HepG2 (cell line): ENCODE results near the gene KDM1B. TPM values are rescaled to one million over a fixed set of nuclear protein-coding genes. Genes with fewer than 3 reads are reported as not detected.

ENCODE experiments used
- ARNTL ChIP-seq: sonication (generic); formaldehyde crosslinking; IDR thresholded peaks from 2 replicates; pipeline ENCODE4 v1.4.0; 2020; ENCODE audit warnings: mild to moderate bottlenecking, missing genetic modification reagents
- CHCHD3 ChIP-seq: sonication (generic); formaldehyde crosslinking; IDR thresholded peaks from 2 replicates; pipeline ENCODE4 v1.8.0; 2022; ENCODE audit warnings: mild to moderate bottlenecking, missing genetic modification reagents, moderate library complexity
- EEA1 ChIP-seq: sonication (generic); formaldehyde crosslinking; IDR thresholded peaks from 2 replicates; pipeline ENCODE4 v1.5.1; 2020; ENCODE audit warnings: mild to moderate bottlenecking, missing genetic modification reagents, borderline replicate concordance
- HBP1 ChIP-seq: IDR thresholded peaks from 2 replicates; pipeline ENCODE4 v1.6.1; 2016; ENCODE audit warnings: low read depth, control low read depth
- NONO ChIP-seq, 2 experiments: fragments of 450-650 bp in 1 of 2; sonication (generic) in 1 of 2; formaldehyde crosslinking in 1 of 2; IDR thresholded peaks in 1 of 2; conservative IDR thresholded peaks in 1 of 2; 2 replicates each; pipeline versions ENCODE4 v1.6.1 to v1.8.0; 2017 to 2022; ENCODE audit warnings: mild to moderate bottlenecking in 1 of 2, missing genetic modification reagents in 1 of 2, moderate library complexity in 1 of 2
- PITX1 ChIP-seq: sonication (generic); formaldehyde crosslinking; IDR thresholded peaks from 2 replicates; pipeline ENCODE4 v1.5.1; 2020; ENCODE audit warnings: mild to moderate bottlenecking, missing genetic modification reagents
- RNF2 ChIP-seq: fragments of 450-650 bp; conservative IDR thresholded peaks from 2 replicates; pipeline ENCODE4 v1.6.1; 2016; ENCODE audit warnings: low read depth
- SALL2 ChIP-seq: sonication (generic); formaldehyde crosslinking; IDR thresholded peaks from 2 replicates; pipeline ENCODE4 v1.8.1; 2023; ENCODE audit warnings: mild to moderate bottlenecking, missing genetic modification reagents, inconsistent platforms
- TEF ChIP-seq: sonication (generic); formaldehyde crosslinking; IDR thresholded peaks from 2 replicates; pipeline ENCODE4 v1.5.0; 2020; ENCODE audit warnings: missing genetic modification reagents
- ZBTB38 ChIP-seq: sonication (generic); formaldehyde crosslinking; IDR thresholded peaks from 2 replicates; pipeline ENCODE4 v1.5.1; 2020; ENCODE audit warnings: mild to moderate bottlenecking, missing genetic modification reagents
- ZBTB8A ChIP-seq: sonication (generic); formaldehyde crosslinking; IDR thresholded peaks from 2 replicates; pipeline ENCODE4 v1.4.0; 2020; ENCODE audit warnings: mild to moderate bottlenecking, low read depth, missing genetic modification reagents, borderline replicate concordance
- ZFP90 ChIP-seq: sonication (generic); formaldehyde crosslinking; IDR thresholded peaks from 2 replicates; pipeline ENCODE4 v1.8.0; 2022; ENCODE audit warnings: missing genetic modification reagents, mild to moderate bottlenecking, inconsistent platforms, borderline replicate concordance
- ZNF12 ChIP-seq: sonication (generic); formaldehyde crosslinking; IDR thresholded peaks from 2 replicates; pipeline ENCODE4 v1.5.0; 2020; ENCODE audit warnings: missing genetic modification reagents
- ZNF230 ChIP-seq: sonication (generic); formaldehyde crosslinking; IDR thresholded peaks from 2 replicates; pipeline ENCODE4 v1.4.0; 2020; ENCODE audit warnings: mild to moderate bottlenecking, missing genetic modification reagents
- ZNF263 ChIP-seq: sonication (generic); formaldehyde crosslinking; IDR thresholded peaks from 2 replicates; pipeline ENCODE4 v1.4.0; 2020; ENCODE audit warnings: missing genetic modification reagents
- ZNF335 ChIP-seq: sonication (generic); formaldehyde crosslinking; IDR thresholded peaks from 2 replicates; pipeline ENCODE4 v1.4.0; 2020; ENCODE audit warnings: missing genetic modification reagents
- ZNF510 ChIP-seq: sonication (generic); formaldehyde crosslinking; IDR thresholded peaks from 2 replicates; pipeline ENCODE4 v1.4.0; 2020; ENCODE audit warnings: low read depth, mild to moderate bottlenecking, missing genetic modification reagents
- ZNF512 ChIP-seq: sonication (generic); formaldehyde crosslinking; IDR thresholded peaks from 2 replicates; pipeline ENCODE4 v1.4.0; 2020; ENCODE audit warnings: mild to moderate bottlenecking, missing genetic modification reagents
- polyA plus RNA-seq, 8 experiments: library from polyadenylated mRNA; depleted of rRNA in 3 of 8; stranded (reverse) in 7 of 8; unstranded in 1 of 8; fragments of >200 nt; fragmentation: Illumina TruSeq in 4 of 8; extraction: Trizol in 4 of 8; gene quantifications; 2 replicates each; pipeline versions ENCODE4 v1.2.1 to v1.2.3, GENCODE V29; 2011 to 2016; ENCODE audit warnings: low read depth in 4 of 8, missing spikeins in 1 of 8, mixed read lengths in 1 of 8; ENCODE audit not compliant: insufficient read depth in 1 of 8
- total RNA-seq, 5 experiments: library from RNA; depleted of rRNA; stranded (reverse); fragments of >200 nt; fragmentation: Illumina TruSeq; extraction: Trizol; gene quantifications; 2 replicates each; pipeline ENCODE4 v1.2.3, GENCODE V29; 2016; ENCODE audit warnings: low read depth in 1 of 5
- TF ChIP-seq, protein P1 (sequence below): sonication (generic); formaldehyde crosslinking; IDR thresholded peaks from 2 replicates; pipeline ENCODE4 v1.5.0; 2020; ENCODE audit warnings: missing genetic modification reagents
- TF ChIP-seq, protein P2 (sequence below): sonication (generic); IDR thresholded peaks from 2 replicates; pipeline ENCODE4 v1.6.1; 2016; ENCODE audit warnings: low read depth, borderline replicate concordance
- TF ChIP-seq, protein P3 (sequence below): sonication (generic); formaldehyde crosslinking; IDR thresholded peaks from 2 replicates; pipeline ENCODE4 v1.5.0; 2020; ENCODE audit warnings: missing genetic modification reagents

KDM1B gene
- total and polyA plus RNA-seq, 2 of the 13 experiments (the other 11 are each of a cell fraction or from before 2014, with no cell fraction given), result 9.8 to 13.2 TPM

DNA sequence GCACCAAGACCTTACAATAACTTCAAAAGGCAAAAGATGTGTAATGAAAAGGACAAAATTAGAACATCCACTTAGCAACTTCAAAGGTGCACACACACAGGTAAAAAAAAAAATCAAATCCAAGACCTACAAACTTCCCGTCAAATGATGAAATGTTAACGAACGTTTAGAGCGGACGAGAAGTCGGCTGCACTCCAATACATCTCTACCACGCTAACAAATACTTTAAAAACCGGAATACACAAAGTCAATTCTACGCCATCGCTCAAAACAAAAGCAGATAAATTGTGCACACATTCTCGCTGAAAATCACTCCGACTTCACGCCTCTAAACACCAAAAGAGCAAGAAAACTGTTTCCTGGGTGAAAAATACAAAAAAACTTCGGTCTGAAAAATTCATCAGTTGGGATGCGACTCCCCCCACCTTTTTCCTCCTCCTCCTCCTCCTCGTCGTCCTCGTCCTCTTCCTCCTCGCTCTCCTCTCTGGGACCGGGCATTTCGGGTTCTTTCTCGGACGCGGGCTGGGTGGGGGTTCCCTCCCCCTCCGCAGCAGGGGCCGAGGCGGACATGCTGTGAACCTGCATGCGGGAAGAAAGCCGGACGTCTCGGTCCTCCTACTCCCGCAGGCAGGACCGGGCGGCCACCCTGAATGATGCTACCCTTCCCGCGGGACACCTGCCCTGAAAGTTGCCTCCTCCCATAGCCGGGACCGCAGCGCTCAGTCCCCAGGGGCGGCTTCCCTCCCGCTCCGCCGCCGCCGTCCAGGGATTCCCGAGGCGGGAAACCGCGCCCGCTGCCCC is 108.4 kb downstream of the KDM1B start (continued):
- 0 out of 2 replicates have a peak, but pooled peaks have one; percentile 24 for TF ChIP-seq RNF2
- 0 out of 2 replicates have a peak, but pooled peaks have one; percentile 30 for TF ChIP-seq ZBTB8A (CRISPR knock-in tag)
- peak; percentile 87; the same call in 1 of the 2 replicates for TF ChIP-seq ZNF263 (CRISPR knock-in tag)
- 0 out of 2 replicates have a peak, but pooled peaks have one; percentile 25 for TF ChIP-seq ZNF335
- TF ChIP-seq TEF (CRISPR knock-in tag), result 0 out of 2 replicates have a peak, but pooled peaks have one; percentile 10
- 0 out of 2 replicates have a peak, but pooled peaks have one; percentile 34 for TF ChIP-seq PITX1 (CRISPR knock-in tag)
- TF ChIP-seq, protein P1, sequence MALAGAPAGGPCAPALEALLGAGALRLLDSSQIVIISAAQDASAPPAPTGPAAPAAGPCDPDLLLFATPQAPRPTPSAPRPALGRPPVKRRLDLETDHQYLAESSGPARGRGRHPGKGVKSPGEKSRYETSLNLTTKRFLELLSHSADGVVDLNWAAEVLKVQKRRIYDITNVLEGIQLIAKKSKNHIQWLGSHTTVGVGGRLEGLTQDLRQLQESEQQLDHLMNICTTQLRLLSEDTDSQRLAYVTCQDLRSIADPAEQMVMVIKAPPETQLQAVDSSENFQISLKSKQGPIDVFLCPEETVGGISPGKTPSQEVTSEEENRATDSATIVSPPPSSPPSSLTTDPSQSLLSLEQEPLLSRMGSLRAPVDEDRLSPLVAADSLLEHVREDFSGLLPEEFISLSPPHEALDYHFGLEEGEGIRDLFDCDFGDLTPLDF (CRISPR knock-in tag), result peak; percentile 30; the same call in 1 of the 2 replicates
- peak; percentile 22; the same call in 1 of the 2 replicates for TF ChIP-seq SALL2
- peak; percentile 76; the same call in 1 of the 2 replicates for TF ChIP-seq ZNF230 (CRISPR knock-in tag)
- TF ChIP-seq HBP1, result 0 out of 2 replicates have a peak, but pooled peaks have one; percentile 20
- peak; percentile 70 for TF ChIP-seq ZNF512
- TF ChIP-seq ZNF510 (CRISPR knock-in tag), result 0 out of 2 replicates have a peak, but pooled peaks have one; percentile 34
- TF ChIP-seq NONO (IDR thresholded peaks at IDR 0.05), result no peak
- TF ChIP-seq NONO (CRISPR knock-in tag; conservative IDR thresholded peaks at IDR 0.05), result peak; percentile 10; the same call in 1 of the 2 replicates
- TF ChIP-seq, protein P2, sequence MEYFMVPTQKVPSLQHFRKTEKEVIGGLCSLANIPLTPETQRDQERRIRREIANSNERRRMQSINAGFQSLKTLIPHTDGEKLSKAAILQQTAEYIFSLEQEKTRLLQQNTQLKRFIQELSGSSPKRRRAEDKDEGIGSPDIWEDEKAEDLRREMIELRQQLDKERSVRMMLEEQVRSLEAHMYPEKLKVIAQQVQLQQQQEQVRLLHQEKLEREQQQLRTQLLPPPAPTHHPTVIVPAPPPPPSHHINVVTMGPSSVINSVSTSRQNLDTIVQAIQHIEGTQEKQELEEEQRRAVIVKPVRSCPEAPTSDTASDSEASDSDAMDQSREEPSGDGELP, result peak; percentile 15; the same call in 1 of the 2 replicates
- TF ChIP-seq EEA1, result peak; percentile 81; the same call in 1 of the 2 replicates
- TF ChIP-seq, protein P3, sequence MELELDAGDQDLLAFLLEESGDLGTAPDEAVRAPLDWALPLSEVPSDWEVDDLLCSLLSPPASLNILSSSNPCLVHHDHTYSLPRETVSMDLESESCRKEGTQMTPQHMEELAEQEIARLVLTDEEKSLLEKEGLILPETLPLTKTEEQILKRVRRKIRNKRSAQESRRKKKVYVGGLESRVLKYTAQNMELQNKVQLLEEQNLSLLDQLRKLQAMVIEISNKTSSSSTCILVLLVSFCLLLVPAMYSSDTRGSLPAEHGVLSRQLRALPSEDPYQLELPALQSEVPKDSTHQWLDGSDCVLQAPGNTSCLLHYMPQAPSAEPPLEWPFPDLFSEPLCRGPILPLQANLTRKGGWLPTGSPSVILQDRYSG (CRISPR knock-in tag), result no peak
- TF ChIP-seq ZNF12 (CRISPR knock-in tag), result no peak
- TF ChIP-seq ARNTL (CRISPR knock-in tag), result peak; percentile 9; the same call in 1 of the 2 replicates
- TF ChIP-seq ZFP90 (CRISPR knock-in tag), result no peak
- TF ChIP-seq CHCHD3 (CRISPR knock-in tag), result 0 out of 2 replicates have a peak, but pooled peaks have one; percentile 4
- TF ChIP-seq ZBTB38 (CRISPR knock-in tag), result 0 out of 2 replicates have a peak, but pooled peaks have one; percentile 18
